Caco-2 (cell line): ENCODE measurements around the gene EXD3. TPM values are rescaled to one million over a fixed set of nuclear protein-coding genes. Genes with fewer than 3 reads are reported as not detected.
"Not testable (repeated sequence)": the region's sequence is repeated elsewhere in the genome, so short reads cannot be mapped to it uniquely, and the experiment has no call there.

Source experiments
- BruUV-seq: library from RNA; stranded (reverse); fragments of 400-500 nt; replicated peaks from 2 replicates; lab custom pipeline; 2021; lab: Mats Ljungman, UMichigan
- CTCF ChIA-PET: fragments of 300-600 bp; sonication (Branson Sonifier 250); formaldehyde crosslinking; loops from one replicate; lab custom pipeline; 2022; ENCODE audit warnings: antibody characterized with exemption; lab: Charles Lee
- POLR2A ChIA-PET: fragments of 300-600 bp; sonication (Branson Sonifier 250); formaldehyde crosslinking; loops from one replicate; lab custom pipeline; 2022; ENCODE audit warnings: antibody characterized with exemption; lab: Charles Lee
- DNase-seq, 2 experiments: peaks; one replicate each; pipeline versions ENCODE4 v3.0.0 to v3.0.0-alpha.2; 2020 to 2022
- H3K27me3 ChIP-seq: replicated peaks from 2 replicates; pipeline ENCODE4 v1.6.0; 2011; ENCODE audit warnings: low read length; ENCODE audit not compliant: control insufficient read depth, insufficient read depth
- H3K36me3 ChIP-seq: 2 replicates; pipeline ENCODE4 v1.5.1; 2011; ENCODE audit warnings: low read length; ENCODE audit not compliant: control insufficient read depth, insufficient read depth
- H3K4me1 ChIP-seq: fragments of 250-450 bp; sonication (Bioruptor Pico); 2 replicates; pipeline ENCODE4 v1.5.1; 2020; ENCODE audit warnings: mild to moderate bottlenecking
- H3K4me3 ChIP-seq: 2 replicates; pipeline ENCODE4 v1.5.1; 2011; ENCODE audit warnings: low read depth, mild to moderate bottlenecking, control low read depth, low read length
- H3K9me3 ChIP-seq: fragments of 250-450 bp; sonication (Bioruptor Pico); 2 replicates; pipeline ENCODE4 v1.5.1; 2020; ENCODE audit warnings: mild to moderate bottlenecking, moderate library complexity
- H3K27ac Mint-ChIP-seq: one replicate; pipeline ENCODE4 v1.8.0; 2022; ENCODE audit warnings: mixed read lengths; ENCODE audit not compliant: unreplicated experiment
- H3K27me3 Mint-ChIP-seq: one replicate; pipeline ENCODE4 v1.8.0; 2022; ENCODE audit warnings: mixed read lengths; ENCODE audit not compliant: insufficient read depth, unreplicated experiment
- H3K36me3 Mint-ChIP-seq: one replicate; pipeline ENCODE4 v1.8.0; 2022; ENCODE audit warnings: mild to moderate bottlenecking, mixed read lengths; ENCODE audit not compliant: insufficient read depth, unreplicated experiment
- H3K4me1 Mint-ChIP-seq: one replicate; pipeline ENCODE4 v1.8.0; 2022; ENCODE audit warnings: low read depth, mixed read lengths; ENCODE audit not compliant: unreplicated experiment
- H3K4me3 Mint-ChIP-seq: one replicate; pipeline ENCODE4 v1.8.0; 2022; ENCODE audit warnings: mild to moderate bottlenecking, moderate library complexity, mixed read lengths; ENCODE audit not compliant: unreplicated experiment
- H3K9me3 Mint-ChIP-seq: one replicate; pipeline ENCODE4 v1.8.0; 2022; ENCODE audit warnings: mixed read lengths; ENCODE audit not compliant: unreplicated experiment
- intact Hi-C: fragments of 100-400 bp; cut with micrococcal nuclease; formaldehyde crosslinking; loops from one replicate; pipeline ENCODE4 v1.10.0; 2022; ENCODE audit not compliant: unreplicated experiment
- total RNA-seq: library from RNA; stranded (reverse); gene quantifications from 2 replicates; pipeline ENCODE4 v1.2.3, GENCODE V29; 2022
- TF ChIP-seq, protein P1 (sequence below), 2 experiments: fragments of 200-600 bp in 1 of 2; IDR thresholded peaks; 1 replicate in 1 of 2; 2 replicates in 1 of 2; pipeline versions ENCODE4 v1.5.1 to v1.8.0; 2011 to 2022; ENCODE audit warnings: antibody characterized with exemption in 1 of 2, control low read depth in 1 of 2, inconsistent platforms in 1 of 2, low read depth in 1 of 2, low read length in 1 of 2, mild to moderate bottlenecking in 1 of 2, moderate library complexity in 1 of 2; ENCODE audit not compliant: insufficient read depth in 1 of 2, severe bottlenecking in 1 of 2, unreplicated experiment in 1 of 2

Gene EXD3
- total RNA-seq, 1 experiment from 2014 or later, result 10.9 TPM

DNA sequence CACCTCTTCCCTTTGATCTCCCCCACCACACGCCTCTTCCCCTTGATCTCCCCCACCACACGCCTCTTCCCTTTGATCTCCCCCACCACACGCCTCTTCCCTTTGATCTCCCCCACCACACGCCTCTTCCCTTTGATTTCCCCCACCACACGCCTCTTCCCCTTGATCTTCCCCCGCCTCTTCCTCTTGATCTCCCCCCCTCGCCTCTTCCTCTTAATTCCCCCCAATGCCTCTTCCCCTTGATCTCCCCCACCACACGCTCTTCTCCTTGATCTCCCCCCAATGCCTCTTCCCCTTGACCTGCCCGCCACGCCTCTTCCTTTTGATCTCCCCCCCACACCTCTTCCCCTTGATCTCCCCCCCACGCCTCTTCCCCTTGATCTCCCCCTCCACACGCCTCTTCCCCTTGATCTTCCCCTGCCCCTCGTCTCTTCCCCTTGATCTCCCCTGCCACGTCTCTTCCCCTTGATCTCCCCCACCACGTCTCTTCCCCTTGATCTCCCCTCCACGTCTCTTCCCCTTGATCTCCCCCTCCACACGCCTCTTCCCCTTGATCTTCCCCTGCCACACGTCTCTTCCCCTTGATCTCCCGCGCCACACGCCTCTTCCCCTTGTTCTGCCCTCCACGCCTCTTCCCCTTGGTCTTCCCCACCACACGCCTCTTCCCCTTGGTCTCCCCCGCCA, 27.7 kb upstream of the EXD3 start:
- H3K4me1 Mint-ChIP-seq, H3K4me3 ChIP-seq, BruUV-seq, CTCF ChIA-PET, H3K27me3 Mint-ChIP-seq, H3K4me3 Mint-ChIP-seq, H3K36me3 ChIP-seq, H3K4me1 ChIP-seq, intact Hi-C loops, DNase-seq, H3K9me3 ChIP-seq, POLR2A ChIA-PET, H3K27me3 ChIP-seq, H3K9me3 Mint-ChIP-seq, H3K27ac Mint-ChIP-seq: not testable (repeated sequence)
- peaks cover 52% of the 10 kb centered on the region for H3K36me3 Mint-ChIP-seq

GRCh38 chr9:137449931-137450538, 27.1 kb upstream of the EXD3 start:
- H3K4me3 Mint-ChIP-seq, result no peak overlapping the region
- H3K4me1 ChIP-seq, result peaks cover 15% of the 10 kb centered on the region
- peaks cover 14% of the 10 kb centered on the region for H3K4me1 Mint-ChIP-seq
- H3K9me3 ChIP-seq, result no peaks in the 10 kb centered on the region; the same call in 1 of the 2 replicates
- no peaks in the 10 kb centered on the region for H3K9me3 Mint-ChIP-seq
- H3K4me3 ChIP-seq, result no peak overlapping the region
- no peak overlapping the region for H3K27ac Mint-ChIP-seq
- H3K27me3 Mint-ChIP-seq, result no peaks in the 10 kb centered on the region
- H3K36me3 ChIP-seq, result peaks cover 6% of the 10 kb centered on the region
- TF ChIP-seq, protein P1, sequence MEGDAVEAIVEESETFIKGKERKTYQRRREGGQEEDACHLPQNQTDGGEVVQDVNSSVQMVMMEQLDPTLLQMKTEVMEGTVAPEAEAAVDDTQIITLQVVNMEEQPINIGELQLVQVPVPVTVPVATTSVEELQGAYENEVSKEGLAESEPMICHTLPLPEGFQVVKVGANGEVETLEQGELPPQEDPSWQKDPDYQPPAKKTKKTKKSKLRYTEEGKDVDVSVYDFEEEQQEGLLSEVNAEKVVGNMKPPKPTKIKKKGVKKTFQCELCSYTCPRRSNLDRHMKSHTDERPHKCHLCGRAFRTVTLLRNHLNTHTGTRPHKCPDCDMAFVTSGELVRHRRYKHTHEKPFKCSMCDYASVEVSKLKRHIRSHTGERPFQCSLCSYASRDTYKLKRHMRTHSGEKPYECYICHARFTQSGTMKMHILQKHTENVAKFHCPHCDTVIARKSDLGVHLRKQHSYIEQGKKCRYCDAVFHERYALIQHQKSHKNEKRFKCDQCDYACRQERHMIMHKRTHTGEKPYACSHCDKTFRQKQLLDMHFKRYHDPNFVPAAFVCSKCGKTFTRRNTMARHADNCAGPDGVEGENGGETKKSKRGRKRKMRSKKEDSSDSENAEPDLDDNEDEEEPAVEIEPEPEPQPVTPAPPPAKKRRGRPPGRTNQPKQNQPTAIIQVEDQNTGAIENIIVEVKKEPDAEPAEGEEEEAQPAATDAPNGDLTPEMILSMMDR (IDR thresholded peaks at IDR 0.05; ENCODE audit: insufficient read depth in 1 of 2, low read depth in 1 of 2, low read length in 1 of 2, severe bottlenecking in 1 of 2, unreplicated experiment in 1 of 2), result no peak
- intact Hi-C loops, result loop anchor here (10.0 kb wide), 1 partner anchor 145 kb away; the partner anchor contains the start of gene ZMYND19
- peaks cover 49% of the 10 kb centered on the region for H3K36me3 Mint-ChIP-seq
- ChIA-PET POLR2A (no interaction called here), CTCF (no interaction called here)
- DNase-seq, result no peak
- no peaks in the 10 kb centered on the region for H3K27me3 ChIP-seq
- BruUV-seq, result no TSS peak

GRCh38 chr9:137449081-137449844, 26.3 kb upstream of the EXD3 start:
- Histone ChIP-seq H3K36me3 (peaks cover 3% of the 10 kb centered on the region; the same call in 1 of the 2 replicates), H3K27me3 (no peaks in the 10 kb centered on the region), H3K4me1 (peaks cover 10% of the 10 kb centered on the region), H3K9me3 (no peaks in the 10 kb centered on the region; the same call in 1 of the 2 replicates), H3K4me3 (no peak overlapping the region)
- Mint-ChIP-seq H3K27me3 (no peaks in the 10 kb centered on the region), H3K4me1 (peaks cover 14% of the 10 kb centered on the region), H3K4me3 (no peak overlapping the region), H3K27ac (no peak overlapping the region), H3K9me3 (no peaks in the 10 kb centered on the region), H3K36me3 (peaks cover 41% of the 10 kb centered on the region)
- POLR2A ChIA-PET, result no interaction called here
- TF ChIP-seq, protein P1 (IDR thresholded peaks at IDR 0.05; ENCODE audit: insufficient read depth in 1 of 2, low read depth in 1 of 2, low read length in 1 of 2, severe bottlenecking in 1 of 2, unreplicated experiment in 1 of 2), result no peak
- intact Hi-C loops, result loop anchor here (10.0 kb wide), 1 partner anchor 146 kb away; the partner anchor contains the start of gene ZMYND19
- no peak for DNase-seq
- no TSS peak for BruUV-seq
- CTCF ChIA-PET, result no interaction called here
